Karpas-422 (cell line): Measurements from ENCODE around the gene ASF1B. TPM values are rescaled to one million over a fixed set of nuclear protein-coding genes. Genes with fewer than 3 reads are reported as not detected.

ENCODE experiments used
- DNase-seq: peaks from one replicate; pipeline ENCODE4 v3.0.0-alpha.2; 2015
- H2AFZ ChIP-seq: fragments of 200-600 bp; sonication (generic); 2 replicates; pipeline ENCODE4 v1.6.1; 2014; ENCODE audit warnings: antibody characterized with exemption, low read length, mixed read lengths
- H3K27ac ChIP-seq: fragments of 200-600 bp; sonication (generic); 2 replicates; pipeline ENCODE4 v1.5.1; 2014; ENCODE audit warnings: mild to moderate bottlenecking, low read length, moderate library complexity
- H3K27me3 ChIP-seq: fragments of 200-600 bp; sonication (generic); 2 replicates; pipeline ENCODE4 v1.6.1; 2014; ENCODE audit warnings: low read length, mixed read lengths
- H3K36me3 ChIP-seq: fragments of 200-600 bp; sonication (generic); 2 replicates; pipeline ENCODE4 v1.6.1; 2014; ENCODE audit warnings: low read length, mixed read lengths; ENCODE audit not compliant: insufficient read depth
- H3K4me1 ChIP-seq: fragments of 200-600 bp; sonication (generic); 2 replicates; pipeline ENCODE4 v1.6.1; 2014; ENCODE audit warnings: mild to moderate bottlenecking, low read length, mixed read lengths
- H3K4me2 ChIP-seq: fragments of 200-600 bp; sonication (generic); 2 replicates; pipeline ENCODE4 v1.6.1; 2014; ENCODE audit warnings: low read length, low read depth, mild to moderate bottlenecking; ENCODE audit not compliant: poor library complexity, severe bottlenecking
- H3K4me3 ChIP-seq: fragments of 200-600 bp; sonication (generic); 2 replicates; pipeline ENCODE4 v1.5.1; 2014; ENCODE audit warnings: mild to moderate bottlenecking, antibody characterized with exemption, low read length, mixed read lengths
- H3K79me2 ChIP-seq: fragments of 200-600 bp; sonication (generic); 2 replicates; pipeline ENCODE4 v1.6.1; 2014; ENCODE audit warnings: mild to moderate bottlenecking, low read length, mixed read lengths
- H3K9ac ChIP-seq: fragments of 200-600 bp; sonication (generic); 2 replicates; pipeline ENCODE4 v1.6.0; 2014; ENCODE audit warnings: low read length
- H3K9me2 ChIP-seq: fragments of 200-600 bp; sonication (generic), shearing (Covaris generic); replicated peaks from 2 replicates; pipeline ENCODE4 v1.6.0; 2014; ENCODE audit warnings: mild to moderate bottlenecking, low read length, moderate library complexity; ENCODE audit not compliant: insufficient read depth
- H3K9me3 ChIP-seq: fragments of 300-700, 200-600 bp; sonication (generic); 2 replicates; pipeline ENCODE4 v1.6.1; 2014; ENCODE audit warnings: low read length, mixed read lengths
- H4K20me1 ChIP-seq: fragments of 200-600 bp; sonication (generic); 2 replicates; pipeline ENCODE4 v1.6.1; 2014; ENCODE audit warnings: mild to moderate bottlenecking, antibody characterized with exemption, low read length, low read depth; ENCODE audit not compliant: insufficient read depth
- total RNA-seq: library from RNA; depleted of rRNA; stranded (reverse); fragments of >200 nt; shearing (Covaris generic); gene quantifications from 2 replicates; pipeline ENCODE4 v1.2.3, GENCODE V29; 2014; ENCODE audit warnings: low replicate concordance

Gene ASF1B
- total RNA-seq, 1 experiment from 2014 or later, result 34.9 TPM

GRCh38 chr19:14114854-14115253, 21.5 kb downstream of the ASF1B start:
- Histone ChIP-seq H3K9me3 (no peaks in the 10 kb centered on the region), H3K9me2 (no peaks in the 10 kb centered on the region), H2AFZ (no peak overlapping the region), H3K79me2 (peaks cover 55% of the 10 kb centered on the region), H3K9ac (no peak overlapping the region), H3K4me1 (peaks cover 40% of the 10 kb centered on the region), H3K36me3 (no peaks in the 10 kb centered on the region), H3K27me3 (no peaks in the 10 kb centered on the region), H3K4me2 (peak overlapping the region; percentile 16), H3K4me3 (no peak overlapping the region), H4K20me1 (0 out of 2 replicates have a peak, but pooled peaks cover 4% of the 10 kb centered on the region), H3K27ac (no peak overlapping the region)
- peak; percentile 83 for DNase-seq

GRCh38 chr19:14114439-14114838, 21.9 kb downstream of the ASF1B start:
- H3K27me3 ChIP-seq, result no peaks in the 10 kb centered on the region
- H3K4me1 ChIP-seq, result peaks cover 40% of the 10 kb centered on the region
- H3K79me2 ChIP-seq, result peaks cover 55% of the 10 kb centered on the region
- no peak for DNase-seq
- H3K9ac ChIP-seq, result no peak overlapping the region
- H3K4me3 ChIP-seq, result peak overlapping the region; percentile 70; the same call in 1 of the 2 replicates
- no peaks in the 10 kb centered on the region for H3K36me3 ChIP-seq
- H4K20me1 ChIP-seq, result 0 out of 2 replicates have a peak, but pooled peaks cover 4% of the 10 kb centered on the region
- no peaks in the 10 kb centered on the region for H3K9me3 ChIP-seq
- no peak overlapping the region for H3K27ac ChIP-seq
- no peak overlapping the region for H2AFZ ChIP-seq
- H3K4me2 ChIP-seq, result no peak overlapping the region
- H3K9me2 ChIP-seq, result no peaks in the 10 kb centered on the region

DNA sequence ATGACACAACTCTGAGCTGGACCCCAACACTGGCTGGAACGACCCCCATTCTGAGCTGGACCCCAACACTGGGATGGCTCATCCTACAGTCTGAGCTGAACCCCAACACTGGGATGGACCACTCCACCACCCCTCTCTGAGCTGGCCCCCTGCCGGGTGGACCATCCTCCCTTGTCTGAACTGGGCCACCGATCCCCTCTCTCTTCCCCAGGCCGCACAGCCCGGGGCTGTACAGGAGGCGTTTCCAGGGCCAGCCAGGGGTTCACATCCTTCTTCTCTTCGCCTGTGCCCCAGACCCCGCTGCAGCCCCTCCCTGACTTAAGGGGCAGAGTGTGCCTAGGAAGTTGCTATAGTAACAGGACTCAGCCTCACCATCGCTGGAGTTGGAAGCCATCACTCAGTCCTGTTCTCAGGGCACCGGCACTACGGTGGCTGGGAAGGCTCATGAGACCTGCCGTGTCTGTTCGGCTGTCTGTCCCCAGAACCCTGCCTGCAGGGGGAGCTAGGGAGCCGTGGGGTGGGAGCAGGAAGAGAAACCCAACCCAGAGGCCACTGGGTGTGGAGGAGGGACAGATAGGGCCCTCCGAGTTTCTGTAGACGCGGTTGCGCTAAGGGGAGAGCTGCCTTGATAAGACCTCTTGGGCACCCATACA, 22.5 kb downstream of the ASF1B start:
- peak overlapping the region; percentile 70 for H3K4me3 ChIP-seq
- H3K9me2 ChIP-seq, result no peaks in the 10 kb centered on the region
- peaks cover 55% of the 10 kb centered on the region for H3K79me2 ChIP-seq
- no peaks in the 10 kb centered on the region for H3K9me3 ChIP-seq
- DNase-seq, result peak; percentile 94
- H3K4me2 ChIP-seq, result peak overlapping the region; percentile 74
- peak overlapping the region; percentile 75 for H3K9ac ChIP-seq
- H3K27me3 ChIP-seq, result no peaks in the 10 kb centered on the region
- H3K36me3 ChIP-seq, result no peaks in the 10 kb centered on the region
- H3K4me1 ChIP-seq, result peaks cover 38% of the 10 kb centered on the region
- H3K27ac ChIP-seq, result no peak overlapping the region
- 0 out of 2 replicates have a peak, but pooled peaks cover 4% of the 10 kb centered on the region for H4K20me1 ChIP-seq
- 0 out of 2 replicates have a peak overlapping the region, but pooled peaks have one; percentile 28 for H2AFZ ChIP-seq

DNA sequence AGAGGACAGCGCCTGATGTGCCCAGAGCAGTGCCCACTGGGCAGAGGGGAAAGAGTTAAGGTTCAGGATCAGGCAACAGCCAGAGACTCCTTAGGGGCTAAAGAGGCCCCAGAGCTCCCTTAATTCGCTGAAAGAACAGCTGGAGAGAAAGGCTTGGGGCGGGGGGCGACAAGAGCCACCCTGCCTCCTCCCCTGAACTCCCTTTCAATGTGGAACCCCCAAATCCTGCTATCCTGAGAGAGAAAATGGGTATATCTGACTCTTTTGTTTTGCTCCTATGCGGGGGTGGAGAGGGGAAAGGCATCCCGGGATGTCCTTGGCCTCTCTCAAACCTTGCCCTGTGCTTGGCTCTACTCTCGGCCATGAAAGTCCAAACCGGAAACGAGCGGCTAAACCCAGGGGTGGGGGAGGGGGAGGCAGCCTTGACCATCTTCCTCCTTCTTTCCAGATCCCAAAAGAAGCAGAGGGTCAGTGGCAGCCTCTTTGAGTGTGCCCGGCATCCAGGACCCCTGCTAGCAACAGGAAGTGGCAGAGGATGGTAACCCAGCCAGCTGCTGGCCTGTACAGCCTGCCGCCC, 23.5 kb downstream of the ASF1B start:
- peak overlapping the region; percentile 74 for H3K4me2 ChIP-seq
- no peaks in the 10 kb centered on the region for H3K36me3 ChIP-seq
- H3K4me3 ChIP-seq, result peak overlapping the region; percentile 70; the same call in 1 of the 2 replicates
- peaks cover 55% of the 10 kb centered on the region for H3K79me2 ChIP-seq
- H3K9me2 ChIP-seq, result no peaks in the 10 kb centered on the region
- H4K20me1 ChIP-seq, result 0 out of 2 replicates have a peak, but pooled peaks cover 4% of the 10 kb centered on the region
- H3K9ac ChIP-seq, result peak overlapping the region; percentile 75
- DNase-seq, result peak; percentile 32
- H3K4me1 ChIP-seq, result peaks cover 32% of the 10 kb centered on the region
- H3K27me3 ChIP-seq, result no peaks in the 10 kb centered on the region
- H3K27ac ChIP-seq, result no peak overlapping the region
- H3K9me3 ChIP-seq, result no peaks in the 10 kb centered on the region
- H2AFZ ChIP-seq, result no peak overlapping the region

GRCh38 chr19:14112051-14112808, 24.2 kb downstream of the ASF1B start:
- Histone ChIP-seq H3K4me3 (no peak overlapping the region), H3K79me2 (peaks cover 55% of the 10 kb centered on the region), H3K36me3 (no peaks in the 10 kb centered on the region), H3K27ac (no peak overlapping the region), H3K9me3 (no peaks in the 10 kb centered on the region), H3K27me3 (no peaks in the 10 kb centered on the region), H3K4me1 (peaks cover 32% of the 10 kb centered on the region), H3K4me2 (no peak overlapping the region), H3K9me2 (no peaks in the 10 kb centered on the region), H3K9ac (no peak overlapping the region), H2AFZ (no peak overlapping the region), H4K20me1 (0 out of 2 replicates have a peak, but pooled peaks cover 4% of the 10 kb centered on the region)
- peak; percentile 38 for DNase-seq

DNA sequence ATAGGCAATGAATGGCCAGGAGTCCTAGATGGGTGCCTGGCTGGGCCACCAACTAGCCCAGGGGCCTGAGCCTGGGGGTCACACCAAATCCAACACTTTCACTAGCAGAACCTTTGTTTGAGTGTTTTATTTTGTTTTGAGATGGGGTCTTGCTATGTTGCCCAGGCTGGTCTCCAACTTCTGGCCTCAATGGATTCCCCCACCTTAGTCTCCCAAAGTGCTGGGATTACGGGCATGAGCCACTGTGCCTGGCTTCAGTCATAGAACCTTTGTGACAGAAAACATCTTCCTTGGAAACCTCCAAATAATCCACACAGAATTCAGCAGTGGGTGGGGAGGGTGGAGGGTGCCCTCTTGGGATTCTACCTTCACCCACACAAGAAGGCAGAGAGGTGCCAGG, 24.9 kb downstream of the ASF1B start:
- no peak overlapping the region for H3K4me3 ChIP-seq
- H3K36me3 ChIP-seq, result no peaks in the 10 kb centered on the region
- H3K4me1 ChIP-seq, result peaks cover 27% of the 10 kb centered on the region
- peak; percentile 12 for DNase-seq
- no peak overlapping the region for H3K27ac ChIP-seq
- H3K9me3 ChIP-seq, result no peaks in the 10 kb centered on the region
- H3K4me2 ChIP-seq, result no peak overlapping the region
- no peak overlapping the region for H3K9ac ChIP-seq
- H3K79me2 ChIP-seq, result peaks cover 47% of the 10 kb centered on the region
- no peaks in the 10 kb centered on the region for H3K9me2 ChIP-seq
- H3K27me3 ChIP-seq, result no peaks in the 10 kb centered on the region
- H2AFZ ChIP-seq, result no peak overlapping the region
- no peaks in the 10 kb centered on the region for H4K20me1 ChIP-seq

DNA sequence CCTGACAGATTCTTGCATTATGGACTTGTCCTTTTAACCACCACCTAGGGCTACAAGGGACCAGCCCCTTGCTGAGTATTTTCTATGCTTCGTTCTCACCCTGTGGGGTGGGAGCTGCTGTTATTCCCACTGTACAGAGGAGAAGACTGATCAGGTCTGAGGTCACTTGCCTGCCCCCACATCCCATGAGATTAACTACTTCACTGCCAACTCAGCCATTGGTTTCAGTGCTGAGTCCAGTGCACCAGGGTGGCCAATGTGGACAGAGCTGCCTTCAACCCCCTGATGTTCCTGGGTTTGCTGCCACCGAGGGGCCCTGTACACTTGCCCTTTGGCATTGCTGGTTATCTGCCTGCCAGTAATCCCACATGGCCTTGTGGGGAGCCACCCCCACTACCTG, 25.7 kb downstream of the ASF1B start:
- no peak overlapping the region for H3K4me3 ChIP-seq
- H3K79me2 ChIP-seq, result peaks cover 39% of the 10 kb centered on the region
- H3K9me3 ChIP-seq, result no peaks in the 10 kb centered on the region
- no peaks in the 10 kb centered on the region for H3K27me3 ChIP-seq
- no peaks in the 10 kb centered on the region for H3K36me3 ChIP-seq
- H3K4me1 ChIP-seq, result peaks cover 19% of the 10 kb centered on the region
- no peak overlapping the region for H3K9ac ChIP-seq
- no peaks in the 10 kb centered on the region for H4K20me1 ChIP-seq
- no peak overlapping the region for H2AFZ ChIP-seq
- no peak overlapping the region for H3K27ac ChIP-seq
- DNase-seq, result peak; percentile 41
- H3K9me2 ChIP-seq, result no peaks in the 10 kb centered on the region
- no peak overlapping the region for H3K4me2 ChIP-seq
